Ecto neural progenitor cell (in vitro differentiated cells): Measurements from ENCODE around the gene ART1.
"Not testable (repeated sequence)": the region's sequence is repeated elsewhere in the genome, so short reads cannot be mapped to it uniquely, and the experiment has no call there.

Experiments
- DNase-seq: peaks from one replicate; pipeline ENCODE4 v3.0.0-alpha.2; 2018; ENCODE audit warnings: low spot score

The ART1 gene, protein sequence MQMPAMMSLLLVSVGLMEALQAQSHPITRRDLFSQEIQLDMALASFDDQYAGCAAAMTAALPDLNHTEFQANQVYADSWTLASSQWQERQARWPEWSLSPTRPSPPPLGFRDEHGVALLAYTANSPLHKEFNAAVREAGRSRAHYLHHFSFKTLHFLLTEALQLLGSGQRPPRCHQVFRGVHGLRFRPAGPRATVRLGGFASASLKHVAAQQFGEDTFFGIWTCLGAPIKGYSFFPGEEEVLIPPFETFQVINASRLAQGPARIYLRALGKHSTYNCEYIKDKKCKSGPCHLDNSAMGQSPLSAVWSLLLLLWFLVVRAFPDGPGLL

DNA sequence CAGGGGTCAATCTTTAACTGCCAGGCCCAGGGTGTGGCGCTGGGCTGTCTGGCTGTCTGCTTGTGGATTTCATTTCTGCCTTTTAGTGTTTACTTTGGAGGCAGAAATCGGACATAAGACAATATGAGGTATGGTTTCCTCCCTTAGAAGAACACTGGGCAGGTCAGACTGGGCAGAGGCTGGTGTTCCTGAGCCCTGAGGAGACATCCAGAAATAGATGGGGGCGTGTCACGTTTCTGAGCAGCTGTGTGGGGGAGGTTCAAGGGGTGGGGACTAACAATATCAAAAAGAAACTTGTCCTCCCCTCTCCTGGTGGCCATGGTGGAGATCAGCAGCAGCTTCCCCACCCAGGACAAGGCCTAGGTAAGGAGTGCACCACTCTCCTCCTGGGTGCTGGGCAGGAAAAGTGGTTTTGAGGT is at the start of gene ART1:
TSS of gene ART1 (plus strand) at position 312 of the 419 bp plus-strand sequence. CDS start 14,086 bp downstream, outside the sequence.
- DNase-seq, result no peak

DNA sequence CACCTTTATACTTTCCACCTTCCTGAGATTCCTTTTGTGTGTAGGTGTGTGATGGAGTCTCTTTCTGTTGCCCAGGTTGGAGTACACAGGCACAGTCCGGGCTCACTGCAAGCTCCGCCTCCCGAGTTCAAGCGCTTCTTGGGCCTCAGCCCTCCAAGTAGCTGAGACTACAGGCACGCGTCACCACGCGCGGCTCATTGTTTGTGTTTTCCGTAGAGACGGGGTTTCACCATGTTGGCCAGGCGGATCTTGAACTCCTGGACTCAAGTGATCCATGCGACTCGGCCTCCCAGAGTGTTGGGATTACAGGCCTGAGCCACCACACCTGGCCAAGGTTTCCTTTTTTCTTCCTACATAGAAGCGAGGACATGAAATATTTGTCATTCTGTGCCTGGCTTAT is 47.2 kb upstream of the ART1 start:
- not testable (repeated sequence) for DNase-seq

DNA sequence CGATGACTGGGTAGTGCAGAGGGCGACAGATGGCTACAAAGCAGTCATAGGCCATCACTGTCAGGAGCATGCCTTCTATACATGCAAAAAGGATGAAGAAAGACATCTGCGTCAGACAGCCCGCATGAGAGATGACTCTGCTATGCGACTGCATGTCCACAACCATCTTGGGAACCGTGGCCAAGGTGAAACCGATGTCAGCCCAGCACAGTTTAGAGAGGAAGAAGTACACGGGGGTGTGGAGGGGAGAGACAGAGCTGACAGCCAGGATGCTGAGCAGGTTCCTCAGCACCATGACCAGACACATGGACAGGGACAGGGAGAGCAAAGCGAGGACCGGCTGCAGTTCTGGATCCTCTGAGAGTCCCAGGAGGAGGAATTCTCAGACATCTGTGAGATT is 44.7 kb upstream of the ART1 start:
- not testable (repeated sequence) for DNase-seq

DNA sequence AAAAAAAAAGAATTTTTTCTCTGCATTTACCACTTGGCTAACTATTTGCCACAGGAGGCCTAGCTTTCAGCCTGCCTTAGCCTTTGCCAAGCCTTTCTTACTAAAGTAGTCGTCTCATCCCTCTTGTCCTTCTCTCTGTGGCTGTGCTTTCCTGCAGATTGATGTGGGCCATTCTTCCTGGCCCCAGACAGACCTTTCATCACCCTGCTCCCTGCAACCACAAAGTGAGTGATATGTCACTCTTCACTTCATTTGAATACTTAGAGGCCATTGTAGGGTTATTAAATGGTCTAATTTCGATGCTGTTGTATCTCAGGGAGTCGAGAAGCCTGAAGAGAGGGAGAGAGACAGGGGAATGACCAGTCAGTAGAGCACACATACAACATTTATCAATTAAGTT is 40.8 kb upstream of the ART1 start:
- DNase-seq, result no peak

DNA sequence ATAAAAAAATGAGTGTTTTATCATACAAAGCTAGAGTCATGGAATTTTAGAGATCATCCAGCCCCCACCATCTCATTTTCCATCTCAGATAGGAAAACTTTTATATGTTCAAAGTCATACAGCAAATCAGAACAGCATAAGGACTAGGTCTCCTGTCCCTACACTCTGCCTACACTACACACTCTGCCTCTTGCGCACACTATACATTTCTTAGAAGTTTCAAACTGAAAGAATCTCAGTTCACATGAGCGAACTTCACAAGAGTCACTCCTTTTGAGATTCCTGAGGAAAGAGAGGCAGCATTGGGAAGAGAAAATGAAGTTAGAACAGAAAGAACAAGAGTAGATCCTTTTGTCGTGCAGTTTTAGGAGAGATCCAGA is 39.7 kb upstream of the ART1 start:
- no peak for DNase-seq

DNA sequence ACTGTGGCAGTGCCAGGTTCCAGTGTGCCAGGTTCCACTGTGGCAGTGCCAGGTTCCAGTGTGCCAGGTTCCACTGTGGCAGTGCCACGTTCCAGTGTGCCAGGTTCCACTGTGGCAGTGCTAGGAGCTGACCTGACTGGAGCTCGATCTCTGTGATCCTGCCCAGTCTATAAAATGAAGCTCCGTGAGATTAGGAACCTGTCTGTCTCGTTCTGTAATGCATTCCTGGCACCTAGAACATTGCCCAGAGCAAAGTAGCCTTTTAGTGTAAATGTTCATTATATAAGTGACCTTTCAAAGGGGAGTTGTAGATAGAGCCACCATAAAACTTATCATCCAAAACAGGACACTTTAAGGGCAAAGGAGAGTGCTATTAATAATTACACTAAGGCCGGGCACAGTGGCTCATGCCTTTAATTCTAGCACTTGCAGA is 39.1 kb upstream of the ART1 start:
- DNase-seq, result no peak

DNA sequence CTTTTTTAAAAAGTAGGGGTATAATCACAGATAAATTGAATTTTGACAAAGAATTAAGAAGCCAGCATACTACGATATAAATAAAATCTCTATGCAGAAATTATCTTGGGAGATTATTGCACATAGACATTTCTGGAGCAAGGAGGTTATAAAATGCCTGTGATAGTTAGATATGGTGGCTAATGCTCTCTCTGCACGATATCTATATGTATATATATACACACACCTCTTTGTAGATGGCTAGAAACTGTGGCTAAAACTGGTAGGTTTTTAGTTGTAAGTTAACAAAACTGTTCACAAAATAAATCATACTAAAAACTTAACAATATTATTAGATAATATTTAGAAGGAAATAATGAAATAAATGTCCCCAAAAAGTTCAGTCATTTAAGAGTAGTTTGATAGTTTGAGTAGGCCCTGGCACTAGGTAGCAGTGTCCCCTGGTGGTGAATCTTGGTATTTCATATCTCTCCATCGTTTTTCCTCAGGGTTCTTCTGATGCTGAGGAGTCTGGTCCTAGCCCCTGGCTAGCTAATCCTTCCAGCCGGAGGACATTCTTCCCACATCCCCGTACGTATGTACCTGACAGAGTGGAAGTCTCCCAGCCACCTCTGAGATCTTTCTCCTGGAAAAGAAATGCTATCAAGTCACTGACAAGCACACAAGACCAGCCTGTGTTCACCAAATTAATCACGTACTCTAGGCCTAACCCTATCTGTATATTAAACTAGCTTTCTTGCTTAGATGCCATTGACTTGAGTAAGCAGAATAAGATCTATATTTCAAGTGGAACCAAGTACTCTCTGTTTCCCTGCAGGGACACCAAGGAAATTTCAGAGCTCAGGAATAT is 35.3 kb upstream of the ART1 start:
- no peak for DNase-seq

DNA sequence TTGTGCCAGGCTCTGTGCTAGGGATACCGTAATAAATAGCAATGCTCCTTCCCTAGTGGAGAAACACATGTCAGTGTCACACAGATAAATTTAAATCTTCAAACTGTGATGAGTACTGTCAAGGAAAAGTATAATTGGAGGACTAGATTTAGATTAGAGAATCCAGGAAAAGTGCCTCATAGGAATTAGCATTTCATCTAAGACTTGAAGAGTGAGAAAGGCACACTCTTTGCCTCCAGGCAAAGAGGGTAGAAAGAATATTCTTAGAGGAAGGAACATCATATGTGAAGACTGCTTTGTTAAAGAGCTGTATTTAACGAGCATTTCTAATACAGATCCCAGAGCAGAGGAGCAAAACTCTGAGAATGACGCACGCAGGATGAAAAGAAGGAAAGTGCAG is 34.1 kb upstream of the ART1 start:
- DNase-seq, result no peak

DNA sequence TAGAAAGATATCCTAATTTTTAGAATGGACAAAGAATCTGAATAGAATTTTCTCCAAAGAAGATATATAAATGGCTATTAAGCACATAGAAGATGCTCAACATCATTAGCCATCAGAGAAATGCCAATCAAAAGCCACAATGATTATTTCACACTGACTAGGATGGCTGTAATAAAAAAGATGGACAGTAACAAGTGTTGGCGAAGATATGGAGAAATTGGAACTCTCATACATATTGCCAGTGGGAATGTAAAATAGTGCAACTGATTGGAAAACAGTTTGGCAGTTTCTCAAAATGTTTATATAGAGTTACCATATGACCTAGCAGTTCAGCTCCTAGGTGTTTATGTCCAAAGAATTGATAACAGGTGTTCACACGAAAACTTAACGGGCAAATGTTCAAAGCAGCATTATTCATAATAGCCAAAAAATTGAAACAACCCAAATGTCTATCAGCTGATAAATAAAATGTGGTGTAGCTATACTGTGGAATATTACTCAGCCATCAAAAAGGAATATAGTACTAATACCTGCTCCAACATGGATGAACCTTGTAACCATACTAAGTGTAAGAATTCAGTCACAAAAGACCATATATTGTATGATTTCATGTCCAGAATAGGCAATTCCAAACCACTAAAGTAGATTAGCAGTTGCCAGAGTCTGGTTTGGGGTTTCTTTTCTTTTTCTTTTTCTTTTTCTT is 32.8 kb upstream of the ART1 start:
- DNase-seq, result no peak

DNA sequence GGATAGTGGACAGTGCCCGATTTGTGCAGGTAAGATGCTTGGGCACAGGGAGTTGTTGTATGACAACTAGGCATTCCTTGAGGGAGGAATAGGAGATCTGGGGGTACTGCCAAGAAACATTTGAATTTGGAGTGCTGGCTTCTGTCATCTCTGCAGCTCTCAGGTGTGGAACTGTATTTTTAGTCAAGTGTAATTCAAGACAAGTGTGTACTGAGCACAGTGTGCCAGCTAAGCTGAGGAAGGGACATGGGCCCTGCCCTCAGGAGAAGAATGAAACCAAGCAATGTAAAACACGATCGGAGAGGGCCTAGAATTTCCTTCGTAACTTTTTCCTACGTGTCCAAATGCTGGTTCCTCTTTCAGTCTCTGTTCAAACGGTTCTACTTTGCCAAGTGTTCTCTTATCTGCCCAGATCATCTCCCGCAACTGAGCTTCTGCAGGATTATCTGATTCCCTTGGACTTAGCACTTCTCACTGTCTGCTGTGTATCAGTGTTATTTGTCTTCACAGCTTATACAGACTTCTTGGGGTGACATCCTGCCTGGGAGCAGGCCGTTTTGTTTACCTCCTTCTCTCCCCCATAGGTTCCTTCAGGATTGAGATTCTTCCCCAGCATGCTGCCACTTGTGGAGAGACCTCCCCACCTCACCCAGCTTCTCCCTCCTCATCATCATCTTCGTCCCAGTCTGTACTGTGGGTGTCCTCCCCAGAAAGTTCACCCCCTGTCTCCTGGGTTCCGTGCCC is 30.8 kb upstream of the ART1 start:
- no peak for DNase-seq

DNA sequence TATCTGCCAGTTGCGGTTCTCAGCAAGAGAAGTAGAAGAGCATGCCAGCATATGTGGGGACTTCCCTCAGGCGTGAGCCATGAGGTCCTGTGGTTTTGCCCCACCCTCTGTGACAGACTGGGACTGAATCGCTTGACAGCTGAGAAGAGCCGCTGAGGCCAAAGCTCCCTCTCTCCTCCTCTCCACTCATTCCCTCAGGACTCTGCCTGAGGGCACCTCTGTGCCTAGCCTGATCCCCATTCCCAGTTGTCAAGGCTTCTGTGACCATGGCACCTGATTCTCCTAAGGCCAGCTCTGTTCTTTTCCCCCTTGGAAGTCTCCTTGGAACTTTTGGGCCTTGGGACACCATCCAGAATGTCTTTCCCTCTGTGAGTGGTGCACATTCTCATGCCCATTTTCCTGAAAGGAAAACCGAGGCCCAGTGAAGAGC is 30.2 kb upstream of the ART1 start:
- DNase-seq, result no peak

DNA sequence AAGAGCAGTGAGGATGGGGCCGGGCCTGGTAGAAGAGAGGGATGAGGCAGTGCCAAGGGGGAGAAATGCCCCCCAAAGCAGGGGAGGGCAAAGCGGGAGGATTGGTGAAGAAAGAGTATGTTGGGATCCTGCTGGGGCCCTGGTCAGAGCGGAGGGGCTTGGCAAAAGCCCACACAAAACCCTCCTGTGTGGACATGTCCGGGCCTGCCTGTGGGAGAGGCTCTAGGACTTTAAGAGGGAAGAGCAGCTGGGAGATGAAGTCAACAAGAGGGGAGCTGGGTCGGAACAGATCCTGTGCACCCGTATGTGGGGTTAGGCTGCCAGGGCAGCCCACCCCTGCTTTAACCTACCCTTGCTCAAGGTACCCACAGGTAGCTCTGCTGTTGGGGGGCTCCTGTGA is 28.9 kb upstream of the ART1 start:
- no peak for DNase-seq

DNA sequence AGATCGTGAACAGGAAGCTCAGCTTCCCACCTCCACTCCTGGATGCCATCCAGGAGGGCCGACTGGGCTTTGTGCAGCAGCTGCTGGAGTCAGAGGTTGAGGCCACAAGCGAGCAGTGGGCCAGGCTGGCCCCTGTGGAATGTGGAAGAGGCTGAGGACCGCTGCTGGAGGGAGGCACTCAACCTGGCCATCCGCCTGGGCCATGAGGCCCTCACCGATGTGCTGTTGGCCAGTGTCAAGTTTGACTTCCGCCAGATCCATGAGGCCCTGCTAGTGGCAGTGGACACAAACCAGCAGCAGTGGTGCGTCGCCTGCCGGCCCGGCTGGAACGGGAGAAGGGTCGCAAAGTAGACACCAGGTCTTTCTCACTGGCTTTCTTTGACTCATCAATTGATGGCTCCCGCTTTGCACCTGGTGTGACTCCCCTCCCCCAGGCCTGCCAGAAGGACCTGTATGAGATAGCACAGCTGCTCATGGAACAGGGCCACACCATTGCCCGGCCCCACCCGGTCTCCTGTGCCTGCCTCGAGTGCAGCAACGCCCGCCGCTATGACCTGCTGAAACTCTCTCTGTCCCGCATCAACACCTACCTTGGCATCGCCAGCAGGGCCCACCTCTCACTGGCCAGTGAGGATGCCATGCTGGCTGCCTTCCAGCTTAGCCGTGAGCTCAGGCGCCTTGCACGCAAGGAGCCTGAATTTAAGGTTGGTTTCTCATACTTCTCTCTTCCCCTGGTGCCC is 28.0 kb upstream of the ART1 start:
- no peak for DNase-seq

DNA sequence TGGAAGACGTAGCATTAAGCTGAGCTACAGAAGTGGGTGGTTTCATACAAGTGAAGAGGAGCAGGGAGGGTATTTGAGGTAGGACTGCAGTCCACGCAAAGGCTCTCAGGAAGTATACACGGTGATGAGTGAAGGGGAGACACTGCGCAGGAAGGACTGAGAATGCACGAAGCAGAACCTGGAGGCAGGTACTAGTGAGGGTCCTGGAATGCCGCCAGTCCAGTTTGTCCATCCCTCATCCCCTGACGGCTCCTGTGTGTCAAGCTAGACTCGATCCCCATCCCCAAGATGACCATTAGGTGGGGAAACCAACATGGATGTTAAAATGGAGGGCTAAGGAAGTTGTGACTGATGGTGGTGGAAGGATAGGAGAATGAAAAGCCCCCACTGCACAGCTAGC is 26.9 kb upstream of the ART1 start:
- no peak for DNase-seq

DNA sequence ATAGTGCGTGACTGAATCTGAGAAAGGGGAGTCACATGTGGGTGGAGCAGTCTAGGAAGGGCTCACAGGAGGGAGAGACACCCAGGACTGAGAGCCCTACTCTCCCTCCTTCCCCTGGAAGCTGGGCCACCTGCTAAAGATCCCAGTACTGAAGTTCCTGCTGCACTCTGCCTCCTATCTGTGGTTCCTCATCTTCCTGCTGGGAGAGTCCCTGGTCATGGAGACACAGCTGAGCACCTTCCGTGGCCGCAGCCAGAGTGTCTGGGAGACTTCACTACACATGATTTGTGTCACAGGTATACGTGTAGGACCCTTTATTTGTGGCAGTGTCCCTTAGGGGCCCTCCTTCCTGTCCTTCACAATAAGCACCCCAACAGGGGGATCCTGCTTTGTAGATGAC is 22.4 kb upstream of the ART1 start:
- DNase-seq, result no peak

DNA sequence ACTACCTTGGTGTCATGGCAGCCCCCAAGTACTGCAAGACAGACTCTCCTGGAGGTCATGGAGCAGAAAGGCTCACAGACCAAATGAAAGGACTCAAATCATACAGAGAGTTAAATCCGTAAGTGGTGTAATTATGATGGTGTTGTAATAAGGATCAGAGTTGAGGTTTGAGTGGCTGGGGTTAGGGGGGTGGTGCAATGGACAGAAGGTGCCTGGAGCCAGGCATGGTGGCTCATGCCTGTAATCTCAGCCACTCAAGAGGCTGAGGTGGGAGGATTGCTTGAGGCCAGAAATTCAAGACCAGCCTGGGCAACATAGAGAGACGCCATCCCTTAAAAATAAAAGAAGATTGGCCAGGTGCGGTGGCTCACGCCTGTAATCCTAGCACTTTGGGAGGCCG is 21.8 kb upstream of the ART1 start:
- no peak for DNase-seq

DNA sequence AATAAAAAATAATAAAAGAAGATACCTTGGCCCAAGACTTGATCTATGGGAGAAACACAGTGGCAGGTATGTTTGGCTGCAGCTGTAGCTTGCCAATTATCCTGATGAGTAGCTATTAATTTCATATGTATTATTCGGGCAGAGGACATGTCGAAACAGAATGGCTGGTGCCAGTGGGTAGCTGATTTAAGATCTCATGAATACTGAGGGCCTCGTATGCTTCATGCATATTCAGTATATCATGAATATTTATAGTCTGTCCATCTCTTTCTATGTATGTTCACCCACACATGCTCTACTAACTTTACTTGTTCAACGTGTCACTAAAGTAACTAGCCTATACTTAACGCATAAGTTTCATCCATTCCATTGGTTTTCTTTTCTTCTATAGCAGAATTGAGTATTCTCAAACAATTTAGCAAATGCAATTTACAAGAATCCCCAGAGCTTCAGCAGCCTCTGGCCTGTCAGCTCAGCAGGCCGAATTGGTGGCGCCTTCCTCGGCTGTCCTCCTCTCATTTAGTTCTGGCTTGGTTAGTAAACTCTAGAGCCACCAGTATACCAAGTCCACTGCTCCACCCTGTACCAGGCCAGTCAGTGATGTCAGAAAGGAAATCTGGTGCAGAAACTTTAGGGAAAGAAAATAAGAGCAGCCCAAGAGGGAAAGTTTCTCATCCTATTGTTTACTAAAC is 21.0 kb upstream of the ART1 start:
- no peak for DNase-seq

DNA sequence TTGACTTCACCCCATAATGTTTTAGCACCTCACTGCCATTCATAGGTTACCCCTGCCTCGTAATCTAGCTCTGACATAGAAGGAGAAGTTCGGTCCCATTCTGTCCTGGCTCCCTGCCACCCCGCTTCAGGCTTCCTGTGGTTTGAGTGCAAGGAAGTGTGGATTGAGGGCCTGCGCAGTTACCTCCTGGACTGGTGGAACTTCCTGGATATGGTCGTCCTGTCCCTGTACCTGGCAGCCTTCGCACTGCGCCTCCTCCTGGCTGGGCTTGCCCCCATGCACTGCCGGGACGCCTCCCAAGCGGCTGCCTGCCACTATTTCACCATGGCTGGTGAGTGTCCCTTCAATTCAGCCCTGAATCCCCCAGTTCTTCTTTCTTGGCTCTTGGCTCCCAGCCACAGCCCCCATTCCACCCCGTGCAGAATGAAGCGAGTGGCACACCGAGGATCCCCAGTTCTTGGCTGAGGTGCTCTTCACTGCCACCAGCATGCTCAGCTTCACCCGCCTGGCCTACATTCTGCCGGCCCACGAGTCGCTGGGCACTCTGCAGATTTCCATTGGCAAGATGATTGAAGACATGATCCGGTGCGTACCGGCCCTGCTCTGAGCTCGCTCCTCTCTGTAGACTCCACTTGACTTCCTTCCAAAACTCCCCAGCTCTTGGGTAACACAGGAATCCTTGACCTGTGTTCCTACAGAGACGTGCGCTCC is 18.5 kb upstream of the ART1 start:
- DNase-seq, result no peak

DNA sequence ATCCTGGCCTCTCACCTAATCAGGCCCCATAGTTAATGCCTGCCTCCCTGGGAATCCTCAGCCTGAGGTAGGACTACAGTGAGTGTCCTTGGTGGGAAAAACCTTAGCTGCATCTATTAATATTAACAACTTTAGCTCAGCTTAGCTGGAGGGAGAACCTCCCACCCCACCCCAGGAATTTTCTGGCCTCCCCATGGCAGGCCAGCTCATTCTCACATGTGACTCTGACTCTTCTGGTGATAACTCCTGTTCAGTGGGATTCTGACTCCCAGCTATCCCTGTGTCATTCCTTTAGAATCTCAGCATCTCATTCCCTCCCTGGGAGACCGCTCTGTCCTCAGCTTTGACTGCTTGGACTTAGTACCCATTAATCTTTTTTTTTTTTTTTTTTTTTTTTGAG is 17.6 kb upstream of the ART1 start:
- DNase-seq, result no peak

DNA sequence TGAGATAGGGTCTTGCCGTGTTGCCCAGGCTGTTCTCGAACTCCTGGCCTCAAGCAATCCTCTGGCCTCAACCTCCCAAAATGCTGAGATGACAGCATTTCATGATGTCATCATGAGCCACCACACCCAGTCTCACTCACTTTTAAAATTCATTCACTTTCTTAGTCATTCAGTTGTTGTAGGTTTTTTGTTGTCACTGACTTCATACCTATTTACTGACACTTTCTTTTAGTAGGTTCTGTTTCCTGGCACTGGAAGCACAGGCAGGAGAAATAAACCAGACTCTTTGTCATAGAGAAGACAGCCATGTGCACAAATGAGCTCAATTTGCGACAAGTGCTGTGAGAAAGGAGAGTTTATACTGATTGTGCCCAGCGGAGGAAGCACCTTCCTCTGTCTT is 13.6 kb upstream of the ART1 start:
- no peak for DNase-seq
